ENCODE data around the gene ZFYVE16.
"Not testable (repeated sequence)": the region's sequence is repeated elsewhere in the genome, so short reads cannot be mapped to it uniquely, and the experiment has no call there.

ZFYVE16 gene

DNA sequence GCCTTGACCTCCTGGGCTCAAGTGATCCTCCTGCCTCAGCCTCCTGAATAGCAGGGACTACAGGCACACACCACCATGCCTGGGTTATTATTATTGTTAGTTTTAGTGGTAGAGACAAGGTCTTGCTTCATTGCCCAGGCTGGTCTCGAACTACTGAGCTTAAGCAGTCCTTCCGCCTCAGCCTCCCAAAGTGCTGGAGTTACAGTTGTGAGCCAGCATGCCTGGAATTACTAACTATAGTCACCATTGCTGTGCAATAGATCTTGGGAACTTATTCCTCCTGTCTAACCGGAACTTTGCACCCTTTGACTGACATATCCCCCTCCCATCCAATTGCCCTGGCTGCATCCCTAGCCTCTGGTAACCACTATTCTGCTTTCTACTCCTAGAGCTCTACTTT, 83.4 kb downstream of the ZFYVE16 start:
- DNase-seq = no peak

DNA sequence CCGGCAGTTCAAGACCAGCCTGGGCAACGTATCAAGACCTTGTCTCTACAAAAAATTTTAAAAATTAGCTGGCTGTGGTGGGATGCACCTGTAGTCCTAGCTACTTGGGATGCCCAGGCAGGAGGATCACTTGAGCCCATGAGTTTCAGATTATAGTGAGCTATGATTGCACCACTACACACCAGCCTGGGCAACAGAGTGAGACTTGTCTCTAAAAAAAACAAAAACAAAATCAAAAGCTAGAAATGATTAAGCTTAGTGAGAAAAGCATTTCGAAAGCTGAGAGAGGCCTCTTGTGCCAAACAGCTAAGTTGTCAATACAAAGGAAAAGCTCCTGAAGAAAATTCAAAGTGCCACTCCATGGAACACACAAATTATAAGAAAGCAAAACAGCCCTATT, 84.9 kb downstream of the ZFYVE16 start:
- DNase-seq = no peak

DNA sequence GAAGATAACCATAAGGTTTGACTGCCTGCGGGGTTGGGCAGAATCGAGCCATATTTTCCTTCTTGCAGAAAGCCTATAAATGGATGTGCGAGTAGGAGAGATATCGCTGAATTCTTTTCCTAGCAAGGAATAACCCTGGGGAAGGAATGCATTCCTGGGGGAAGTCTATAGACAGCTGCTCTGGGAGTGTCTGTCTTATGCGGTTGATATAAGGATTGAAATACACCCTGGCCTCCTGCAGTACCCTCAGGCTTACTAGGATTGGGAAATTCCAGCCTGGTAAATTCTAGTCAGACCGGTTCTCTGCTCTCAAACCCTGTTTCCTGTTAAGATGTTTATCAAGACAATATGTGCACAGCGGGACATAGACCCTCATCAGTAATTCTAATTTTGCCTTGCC, 85.6 kb downstream of the ZFYVE16 start:
- not testable (repeated sequence) for DNase-seq

DNA sequence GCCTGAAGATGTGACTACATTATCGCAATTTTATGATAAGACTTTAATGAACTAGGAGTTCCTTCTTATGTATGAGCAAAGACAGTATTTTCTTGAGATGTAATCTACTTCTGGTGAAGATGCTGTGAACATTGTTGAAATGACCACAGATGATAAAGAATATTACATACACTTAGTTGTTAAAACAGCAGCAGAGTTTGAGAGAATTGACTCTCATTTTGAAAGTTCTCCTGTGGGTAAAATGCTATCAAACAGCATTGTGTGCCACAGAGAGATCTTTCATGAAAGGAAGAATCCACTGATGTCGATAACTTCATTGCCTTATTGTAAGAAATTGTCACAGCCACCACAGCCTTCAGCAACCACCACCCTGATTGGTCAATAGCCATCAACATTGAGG, 88.0 kb downstream of the ZFYVE16 start:
- no peak for DNase-seq

DNA sequence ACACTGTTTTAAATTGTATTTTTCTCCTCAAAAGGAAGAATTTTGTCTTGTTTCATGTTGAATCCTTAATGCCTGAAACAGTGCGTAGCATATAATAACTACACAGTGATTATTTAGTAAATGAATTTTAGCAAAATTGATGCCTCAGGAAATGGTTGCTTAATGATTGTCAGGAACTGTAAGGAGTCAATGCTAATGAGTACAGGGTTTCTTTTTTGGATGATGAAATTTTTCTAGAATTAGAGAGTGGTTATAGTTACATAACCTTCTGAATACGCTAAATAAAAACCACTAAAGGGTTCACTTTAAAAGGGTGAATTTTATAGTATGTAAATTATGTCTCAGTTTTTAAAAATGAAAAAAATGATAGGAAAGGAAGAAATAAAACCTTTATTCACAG, 94.9 kb downstream of the ZFYVE16 start:
- no peak for DNase-seq

DNA sequence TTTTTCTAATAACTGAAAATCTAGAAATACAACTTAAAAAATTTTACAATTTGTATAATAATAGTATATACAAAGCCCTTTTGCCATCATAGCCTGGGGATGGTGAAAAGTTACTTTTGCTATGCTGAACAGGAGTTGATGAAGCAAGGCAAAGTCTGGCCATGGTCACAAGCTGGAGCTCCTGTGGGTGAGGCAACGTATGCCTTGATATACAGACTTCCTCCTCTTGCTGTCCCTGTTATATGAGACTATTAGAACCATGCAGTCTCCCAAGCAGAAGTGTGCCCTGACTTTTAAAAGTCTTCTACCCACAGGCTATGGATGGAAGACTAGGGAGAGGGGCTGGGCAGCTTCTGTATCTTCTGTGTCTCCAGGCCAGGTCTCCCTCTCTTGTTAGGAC, 95.8 kb downstream of the ZFYVE16 start:
- DNase-seq = no peak

DNA sequence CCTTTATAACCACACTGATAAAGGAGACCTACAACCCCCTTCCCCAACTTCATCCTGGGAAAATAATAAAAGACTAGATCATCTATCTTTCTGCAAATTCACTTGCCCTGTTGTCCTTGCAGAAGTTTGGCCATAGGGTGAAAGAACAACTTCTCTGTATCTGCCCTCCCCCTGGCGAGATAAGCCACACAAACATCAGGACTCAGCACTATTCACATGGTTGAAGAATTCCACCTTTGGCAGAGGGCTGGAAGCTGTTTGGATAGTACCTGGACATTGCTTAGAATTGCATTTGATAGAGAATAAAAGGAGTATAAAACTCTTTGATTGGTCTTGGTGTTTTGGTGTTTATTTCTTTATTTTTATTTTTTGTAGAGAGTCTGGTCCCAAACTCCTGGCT, 97.0 kb downstream of the ZFYVE16 start:
- DNase-seq = no peak

DNA sequence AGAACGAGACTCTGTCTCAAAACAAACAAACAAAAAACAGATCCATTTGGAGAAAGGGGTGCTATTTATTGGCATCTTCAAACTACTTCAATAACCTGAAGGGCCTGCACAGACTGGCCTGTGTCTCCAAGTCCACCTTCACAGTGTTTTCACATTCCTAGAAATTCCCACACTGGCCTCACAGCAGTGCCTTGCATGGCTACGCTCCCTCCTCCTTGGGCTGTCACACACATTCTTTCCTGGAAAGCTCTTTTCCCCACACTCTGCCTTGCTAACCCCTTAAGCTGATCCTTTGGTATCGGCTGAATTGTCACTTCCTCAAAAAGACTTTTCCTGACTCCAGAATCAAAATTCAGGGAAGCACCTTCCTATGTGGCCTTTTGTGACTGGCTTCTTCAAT, 99.8 kb downstream of the ZFYVE16 start:
- no peak for DNase-seq

DNA sequence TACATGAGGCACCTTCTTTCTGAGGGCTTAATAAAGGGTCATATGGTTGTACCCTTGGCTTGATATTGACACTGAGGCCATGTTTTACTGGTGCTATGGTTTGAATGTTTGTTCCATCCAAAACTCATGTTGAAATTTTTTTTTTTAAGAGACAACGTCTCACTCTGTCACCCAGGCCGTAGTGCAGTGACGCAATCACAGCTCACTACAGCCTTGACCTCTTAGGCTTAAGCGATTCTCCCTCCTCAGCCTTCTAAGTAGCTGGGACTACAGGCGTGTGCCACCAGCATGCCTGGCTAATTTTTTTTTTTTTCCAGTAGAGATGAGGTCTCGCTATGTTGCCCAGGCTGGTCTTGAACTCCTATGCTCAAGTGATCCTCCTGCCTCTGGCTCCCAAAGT, 101.0 kb downstream of the ZFYVE16 start:
- DNase-seq = no peak

DNA sequence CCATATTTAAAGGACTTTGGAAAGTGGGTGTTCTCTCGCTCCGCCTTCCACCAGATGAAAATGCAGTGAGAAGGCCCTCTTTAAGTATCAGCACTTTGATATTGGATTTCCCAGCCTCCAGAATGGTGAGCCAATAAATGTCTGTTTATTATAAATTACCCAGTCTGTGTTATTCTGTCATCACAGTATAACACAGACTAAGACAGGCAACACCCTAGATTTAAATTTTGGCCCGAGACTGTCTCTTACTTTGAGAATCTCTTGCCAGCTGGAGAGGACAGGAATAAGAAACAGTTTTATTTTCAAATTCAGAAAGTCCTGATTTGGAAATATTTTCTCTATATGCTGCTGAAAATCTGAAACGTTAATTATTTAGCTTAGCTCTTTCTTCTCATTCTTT, 101.5 kb downstream of the ZFYVE16 start:
- no peak for DNase-seq

DNA sequence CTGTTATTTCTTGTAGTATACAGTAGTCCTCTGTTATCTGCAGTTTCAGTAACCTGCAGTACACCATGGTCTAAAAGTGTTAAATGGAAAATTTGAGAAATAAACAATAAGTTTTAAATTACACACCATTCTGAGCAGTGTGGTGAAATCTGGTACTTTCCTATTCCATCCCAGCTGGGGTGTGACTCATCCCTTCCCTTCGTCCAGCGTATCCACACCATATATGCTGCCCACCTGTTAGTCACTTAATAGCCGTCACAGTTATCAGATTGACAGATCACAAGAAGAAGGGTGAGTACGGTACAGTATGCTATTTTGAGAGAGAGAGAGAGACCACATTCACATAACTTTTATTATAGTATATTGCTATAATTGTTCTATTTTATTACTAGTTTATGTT, 109.0 kb downstream of the ZFYVE16 start:
- no peak for DNase-seq

Data from T-helper 1 cell (primary cell).